Suprapubic skin (tissue), 4 donors: ENCODE measurements around the gene SBNO2. TPM values are rescaled to one million over a fixed set of nuclear protein-coding genes. Genes with fewer than 3 reads are reported as not detected.

Experiments used
- DNase-seq, 2 donors: peaks; one replicate each; pipeline ENCODE4 v3.0.0-alpha.2; 2019; ENCODE audit warnings: low spot score in 2 of 2
- H3K27ac ChIP-seq: fragments of 200-600 bp; sonication (generic); one replicate; pipeline ENCODE4 v1.5.1; 2019
- H3K27me3 ChIP-seq: fragments of 200-600 bp; sonication (generic); one replicate; pipeline ENCODE4 v1.5.1; 2019
- H3K36me3 ChIP-seq: fragments of 200-600 bp; sonication (generic); one replicate; pipeline ENCODE4 v1.5.1; 2019
- H3K4me1 ChIP-seq: fragments of 200-600 bp; sonication (generic); one replicate; pipeline ENCODE4 v1.5.1; 2019
- H3K4me3 ChIP-seq: fragments of 200-600 bp; sonication (generic); one replicate; pipeline ENCODE4 v1.5.1; 2019; ENCODE audit warnings: mild to moderate bottlenecking
- H3K9me3 ChIP-seq: fragments of 200-600 bp; sonication (generic); one replicate; pipeline ENCODE4 v1.5.1; 2019
- CTCF ChIP-seq, 2 donors: fragments of 200-600 bp in 1 of 2; fragments of 450-650 bp in 1 of 2; sonication (generic) in 1 of 2; IDR thresholded peaks; one replicate each; pipeline ENCODE4 v1.5.1; 2016 to 2019; ENCODE audit warnings: antibody characterized with exemption in 2 of 2, mild to moderate bottlenecking in 1 of 2, moderate library complexity in 1 of 2
- EP300 ChIP-seq: sonication (generic); formaldehyde crosslinking; IDR thresholded peaks from one replicate; pipeline ENCODE4 v1.6.1; 2017; ENCODE audit warnings: antibody characterized with exemption
- POLR2A ChIP-seq, 2 donors: fragments of 450-650 bp; IDR thresholded peaks; one replicate each; pipeline ENCODE4 v1.6.1; 2017; ENCODE audit warnings: antibody characterized with exemption in 2 of 2, mild to moderate bottlenecking in 2 of 2, moderate library complexity in 2 of 2
- POLR2AphosphoS5 ChIP-seq, 3 donors: sonication (generic); formaldehyde crosslinking; IDR thresholded peaks; one replicate each; pipeline ENCODE4 v1.6.1; 2017; ENCODE audit warnings: antibody characterized with exemption in 3 of 3
- WGBS: methylation state at CpG from one replicate; pipeline ENCODE4 v1.1.5; 2018; 5-methylcytosine and 5-hydroxymethylcytosine counted together
- total RNA-seq, 4 donors: library from RNA; depleted of rRNA; stranded (reverse); fragments of >200 nt; gene quantifications; one replicate each; pipeline ENCODE4 v1.1.0, GENCODE V29; 2016

SBNO2 gene
- total RNA-seq, 4 donors from 2014 or later, result 36.7 to 58.9 (median 45.5) TPM

GRCh38 chr19:1154731-1155351, 19.2 kb downstream of the SBNO2 start:
- H3K4me3 ChIP-seq, result peak overlapping the region; percentile 36
- peaks cover 31% of the 10 kb centered on the region for H3K36me3 ChIP-seq
- H3K27ac ChIP-seq, result peak overlapping the region; percentile 86
- peaks cover 93% of the 10 kb centered on the region for H3K4me1 ChIP-seq
- no peaks in the 10 kb centered on the region for H3K27me3 ChIP-seq
- 22% methylated on average over 8 of the region's 32 CpGs for WGBS
- H3K9me3 ChIP-seq, result no peaks in the 10 kb centered on the region
- DNase-seq, result peak; percentile 95 to 97
- TF ChIP-seq EP300, result no peak
- TF ChIP-seq POLR2A (IDR thresholded peaks at IDR 0.05), result peak in 1 of 2 donors; percentile 30
- peak; percentile 78 to 99 (median 98) for TF ChIP-seq POLR2AphosphoS5 (IDR thresholded peaks at IDR 0.05)

- TF ChIP-seq POLR2AphosphoS5 (IDR thresholded peaks at IDR 0.05) (no peak), CTCF (IDR thresholded peaks at IDR 0.05) (no peak), POLR2A (IDR thresholded peaks at IDR 0.05) (no peak), EP300 (no peak)
- peak overlapping the region; percentile 86 for H3K27ac ChIP-seq
- H3K27me3 ChIP-seq, result no peaks in the 10 kb centered on the region
- 87% methylated on average over 37 of the region's 58 CpGs for WGBS
- peaks cover 94% of the 10 kb centered on the region for H3K4me1 ChIP-seq
- H3K9me3 ChIP-seq, result no peaks in the 10 kb centered on the region
- DNase-seq, result no peak
- peaks cover 37% of the 10 kb centered on the region for H3K36me3 ChIP-seq
- H3K4me3 ChIP-seq, result peak overlapping the region; percentile 36
Observed at GRCh38 chr19:1153891-1154730, 20.0 kb downstream of the SBNO2 start.

- WGBS, result 40% methylated on average over 33 of the region's 35 CpGs
- H3K4me3 ChIP-seq, result no peak overlapping the region
- no peaks in the 10 kb centered on the region for H3K27me3 ChIP-seq
- TF ChIP-seq EP300 (no peak), POLR2A (IDR thresholded peaks at IDR 0.05) (no peak), POLR2AphosphoS5 (IDR thresholded peaks at IDR 0.05) (peak in 1 of 3 donors; percentile 54)
- peaks cover 90% of the 10 kb centered on the region for H3K4me1 ChIP-seq
- peak overlapping the region; percentile 68 for H3K27ac ChIP-seq
- peaks cover 40% of the 10 kb centered on the region for H3K36me3 ChIP-seq
- no peaks in the 10 kb centered on the region for H3K9me3 ChIP-seq
- no peak for DNase-seq
Observed at GRCh38 chr19:1151917-1152587, 22.0 kb downstream of the SBNO2 start.

- 74% methylated on average over 11 of the region's 12 CpGs for WGBS
- Histone ChIP-seq H3K27me3 (no peaks in the 10 kb centered on the region), H3K9me3 (no peaks in the 10 kb centered on the region), H3K27ac (peak overlapping the region; percentile 68), H3K4me3 (no peak overlapping the region), H3K36me3 (peaks cover 49% of the 10 kb centered on the region), H3K4me1 (peaks cover 84% of the 10 kb centered on the region)
- TF ChIP-seq CTCF (IDR thresholded peaks at IDR 0.05) (no peak), EP300 (no peak), POLR2AphosphoS5 (IDR thresholded peaks at IDR 0.05) (no peak), POLR2A (IDR thresholded peaks at IDR 0.05) (no peak)
- no peak for DNase-seq
Observed at GRCh38 chr19:1151037-1151724, 22.9 kb downstream of the SBNO2 start.

- H3K36me3 ChIP-seq, result peaks cover 55% of the 10 kb centered on the region
Observed at GRCh38 chr19:1150333-1151036, 23.6 kb downstream of the SBNO2 start.

More at GRCh38 chr19:1150333-1151036, 23.6 kb downstream of the SBNO2 start:
- Histone ChIP-seq H3K4me3 (no peak overlapping the region), H3K9me3 (no peaks in the 10 kb centered on the region), H3K27ac (peak overlapping the region; percentile 68), H3K27me3 (no peaks in the 10 kb centered on the region), H3K4me1 (peaks cover 77% of the 10 kb centered on the region)
- no peak for DNase-seq
- no peak for TF ChIP-seq POLR2AphosphoS5 (IDR thresholded peaks at IDR 0.05)
- no peak for TF ChIP-seq CTCF (IDR thresholded peaks at IDR 0.05)
- no peak for TF ChIP-seq EP300
- no peak for TF ChIP-seq POLR2A (IDR thresholded peaks at IDR 0.05)
- WGBS, result 84% methylated on average over 11 of the region's 33 CpGs
